ENCODE measurements around the gene SLC5A11.

SLC5A11 gene

GRCh38 chr16:24846548-24847357, 990 bp downstream of the SLC5A11 start:
- no peak for DNase-seq
- H3K36me3 ChIP-seq = no peaks in the 10 kb centered on the region
- no peaks in the 10 kb centered on the region for H3K9me3 ChIP-seq (ENCODE audit: severe bottlenecking)
- H3K27ac ChIP-seq = no peak overlapping the region
- no peak for TF ChIP-seq CTCF (IDR thresholded peaks at IDR 0.05; ENCODE audit: low read depth, low read length)
- no peak overlapping the region for H3K4me3 ChIP-seq (ENCODE audit: low read depth, low read length)
- H3K27me3 ChIP-seq (ENCODE audit: insufficient read depth, low read depth, severe bottlenecking) = no peaks in the 10 kb centered on the region

DNA sequence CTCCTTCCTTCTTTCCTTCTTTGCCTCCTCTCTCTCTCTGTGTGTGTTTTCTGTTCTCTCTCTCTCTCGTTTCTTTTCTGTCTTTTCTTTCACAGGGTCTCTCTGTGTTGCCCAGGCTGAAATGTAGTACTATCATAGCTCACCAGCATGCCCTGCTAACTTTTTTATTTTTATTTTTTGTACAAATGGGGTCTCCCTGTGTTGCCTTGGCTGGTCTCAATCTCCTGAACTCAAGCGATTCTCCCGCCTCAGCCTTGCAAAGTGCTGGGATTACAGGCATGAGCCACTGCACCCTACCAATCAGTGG, 1.5 kb downstream of the SLC5A11 start:
- H3K27me3 ChIP-seq (ENCODE audit: insufficient read depth, low read depth, severe bottlenecking) = no peaks in the 10 kb centered on the region
- TF ChIP-seq CTCF (IDR thresholded peaks at IDR 0.05; ENCODE audit: low read depth, low read length) = no peak
- H3K36me3 ChIP-seq = no peaks in the 10 kb centered on the region
- no peak overlapping the region for H3K27ac ChIP-seq
- H3K9me3 ChIP-seq (ENCODE audit: severe bottlenecking) = no peaks in the 10 kb centered on the region
- H3K4me3 ChIP-seq (ENCODE audit: low read depth, low read length) = no peak overlapping the region
- DNase-seq = no peak

- no peak overlapping the region for H3K4me3 ChIP-seq (ENCODE audit: low read depth, low read length)
- no peaks in the 10 kb centered on the region for H3K27me3 ChIP-seq (ENCODE audit: insufficient read depth, low read depth, severe bottlenecking)
- no peak for DNase-seq
- H3K36me3 ChIP-seq = no peaks in the 10 kb centered on the region
- no peaks in the 10 kb centered on the region for H3K9me3 ChIP-seq (ENCODE audit: severe bottlenecking)
- no peak overlapping the region for H3K27ac ChIP-seq
- no peak for TF ChIP-seq CTCF (IDR thresholded peaks at IDR 0.05; ENCODE audit: low read depth, low read length)
Measured at GRCh38 chr16:24848065-24848464, 2.3 kb downstream of the SLC5A11 start.

DNA sequence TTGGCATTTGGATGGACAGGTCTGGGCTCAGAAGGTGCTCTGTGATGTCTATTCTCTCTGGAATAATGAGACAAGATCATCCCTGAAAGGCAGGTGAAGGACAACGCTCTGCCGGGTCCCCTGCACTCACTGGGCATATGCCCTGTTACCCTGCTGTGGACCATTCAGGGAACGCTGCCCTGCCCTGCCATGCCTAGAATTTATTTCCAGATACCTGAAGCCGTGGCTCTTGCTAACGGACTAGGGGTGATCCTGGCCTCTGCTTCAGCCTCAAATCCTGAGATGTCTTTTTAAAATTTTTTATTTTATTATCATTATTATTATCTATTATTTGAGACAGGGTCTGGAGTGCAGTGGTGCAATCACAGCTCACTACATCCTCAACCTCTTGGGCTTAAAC, 3.9 kb downstream of the SLC5A11 start:
- no peak overlapping the region for H3K27ac ChIP-seq
- no peaks in the 10 kb centered on the region for H3K9me3 ChIP-seq (ENCODE audit: severe bottlenecking)
- no peak overlapping the region for H3K4me3 ChIP-seq (ENCODE audit: low read depth, low read length)
- DNase-seq = no peak
- H3K36me3 ChIP-seq = no peaks in the 10 kb centered on the region
- no peaks in the 10 kb centered on the region for H3K27me3 ChIP-seq (ENCODE audit: insufficient read depth, low read depth, severe bottlenecking)
- TF ChIP-seq CTCF (IDR thresholded peaks at IDR 0.05; ENCODE audit: low read depth, low read length) = no peak

DNA sequence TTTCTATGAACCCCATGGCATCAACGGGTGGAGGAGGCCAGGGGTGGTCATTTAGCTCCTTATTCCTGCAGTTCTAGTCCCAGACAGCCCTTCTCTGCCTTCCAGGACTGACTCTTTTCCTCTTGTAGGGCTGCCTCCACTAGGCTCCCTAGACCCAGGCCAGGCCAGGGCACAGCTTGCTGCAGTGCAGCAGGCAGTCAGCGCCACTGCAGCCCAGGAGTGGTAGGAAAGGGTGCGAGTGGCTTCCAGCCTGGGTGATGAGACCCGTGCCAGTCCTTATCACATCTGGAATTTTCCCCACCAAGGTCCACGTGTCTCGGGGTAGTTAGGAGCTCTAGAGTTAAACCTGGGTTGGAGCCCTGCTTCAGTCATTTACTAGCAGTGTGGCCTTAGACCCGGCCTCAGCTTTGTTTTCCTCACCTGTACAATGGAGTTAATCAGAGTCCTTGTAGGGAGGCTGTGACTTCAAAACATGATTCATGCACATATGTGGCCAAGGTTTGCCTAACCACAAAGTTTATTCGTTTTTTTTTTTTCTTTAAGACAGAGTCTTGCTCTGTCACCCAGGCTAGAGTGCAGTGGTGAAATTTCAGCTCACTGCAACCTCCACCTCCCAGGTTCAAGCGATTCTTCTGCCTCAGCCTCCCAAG, 4.7 kb downstream of the SLC5A11 start:
- Histone ChIP-seq H3K27ac (no peak overlapping the region), H3K36me3 (no peaks in the 10 kb centered on the region), H3K9me3 (ENCODE audit: severe bottlenecking) (no peaks in the 10 kb centered on the region), H3K27me3 (ENCODE audit: insufficient read depth, low read depth, severe bottlenecking) (no peaks in the 10 kb centered on the region), H3K4me3 (ENCODE audit: low read depth, low read length) (no peak overlapping the region)
- DNase-seq = no peak
- no peak for TF ChIP-seq CTCF (IDR thresholded peaks at IDR 0.05; ENCODE audit: low read depth, low read length)

Data from WERI-Rb-1 (cell line).